ENCODE results near the gene TEX22.

TEX22 gene

DNA sequence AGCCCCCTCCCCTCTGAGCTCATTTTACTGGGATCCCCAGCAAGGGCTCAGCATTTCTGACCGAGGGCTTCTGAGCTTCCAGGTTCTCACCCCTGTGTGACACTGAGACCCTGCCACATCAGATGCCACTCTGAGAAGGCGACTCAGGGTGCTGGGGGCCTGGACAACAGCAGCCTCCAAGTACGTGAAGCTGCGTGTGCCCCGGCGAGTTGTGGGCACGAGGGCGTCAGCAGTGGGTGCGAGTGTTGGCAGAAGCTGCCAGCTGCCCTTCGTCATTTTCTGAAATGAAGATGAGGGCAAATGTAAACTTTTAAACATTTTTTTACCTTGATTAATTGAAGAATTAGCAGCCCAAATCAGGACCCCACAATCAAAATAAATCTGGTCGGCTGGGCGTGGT, 32.7 kb upstream of the TEX22 start:
- in situ Hi-C loops (cut with MboI; ENCODE audit: low sequenced_read_pairs): no loop called here

DNA sequence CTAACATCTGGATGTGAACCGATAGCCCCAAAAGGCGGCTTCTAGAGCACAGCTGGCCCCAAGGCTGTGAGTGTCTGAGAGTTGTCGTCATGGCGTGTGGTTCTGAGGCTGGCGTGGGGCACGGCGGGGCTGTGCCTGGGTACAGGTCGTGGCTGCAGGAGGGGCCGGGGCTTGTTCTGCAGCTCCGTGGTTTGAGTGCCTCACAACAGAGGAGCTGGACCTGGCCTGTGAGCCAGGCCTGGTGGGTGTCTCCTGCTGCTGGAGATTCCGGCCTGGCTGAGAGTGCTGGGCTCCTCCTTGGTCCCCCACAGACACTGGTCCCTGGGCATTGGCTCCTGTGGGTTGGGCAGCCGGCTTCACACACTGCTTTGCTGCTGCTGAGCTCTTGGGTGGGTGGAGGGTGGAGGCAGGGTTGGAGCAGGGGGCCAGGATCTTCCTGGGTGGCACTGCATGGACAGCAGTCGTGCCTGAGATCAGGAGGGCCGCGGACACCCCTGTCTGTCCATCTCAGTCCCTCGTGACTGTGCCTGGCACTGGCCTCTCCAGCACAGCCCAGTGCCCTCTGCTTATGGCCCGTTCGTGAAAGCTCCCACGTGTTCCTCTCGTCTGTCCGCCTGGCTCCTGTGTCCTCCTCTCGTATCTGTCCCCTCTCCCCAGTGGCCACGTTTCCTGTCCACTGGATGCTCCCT, 31.8 kb upstream of the TEX22 start:
- in situ Hi-C loops (cut with MboI; ENCODE audit: low sequenced_read_pairs): no loop called here

DNA sequence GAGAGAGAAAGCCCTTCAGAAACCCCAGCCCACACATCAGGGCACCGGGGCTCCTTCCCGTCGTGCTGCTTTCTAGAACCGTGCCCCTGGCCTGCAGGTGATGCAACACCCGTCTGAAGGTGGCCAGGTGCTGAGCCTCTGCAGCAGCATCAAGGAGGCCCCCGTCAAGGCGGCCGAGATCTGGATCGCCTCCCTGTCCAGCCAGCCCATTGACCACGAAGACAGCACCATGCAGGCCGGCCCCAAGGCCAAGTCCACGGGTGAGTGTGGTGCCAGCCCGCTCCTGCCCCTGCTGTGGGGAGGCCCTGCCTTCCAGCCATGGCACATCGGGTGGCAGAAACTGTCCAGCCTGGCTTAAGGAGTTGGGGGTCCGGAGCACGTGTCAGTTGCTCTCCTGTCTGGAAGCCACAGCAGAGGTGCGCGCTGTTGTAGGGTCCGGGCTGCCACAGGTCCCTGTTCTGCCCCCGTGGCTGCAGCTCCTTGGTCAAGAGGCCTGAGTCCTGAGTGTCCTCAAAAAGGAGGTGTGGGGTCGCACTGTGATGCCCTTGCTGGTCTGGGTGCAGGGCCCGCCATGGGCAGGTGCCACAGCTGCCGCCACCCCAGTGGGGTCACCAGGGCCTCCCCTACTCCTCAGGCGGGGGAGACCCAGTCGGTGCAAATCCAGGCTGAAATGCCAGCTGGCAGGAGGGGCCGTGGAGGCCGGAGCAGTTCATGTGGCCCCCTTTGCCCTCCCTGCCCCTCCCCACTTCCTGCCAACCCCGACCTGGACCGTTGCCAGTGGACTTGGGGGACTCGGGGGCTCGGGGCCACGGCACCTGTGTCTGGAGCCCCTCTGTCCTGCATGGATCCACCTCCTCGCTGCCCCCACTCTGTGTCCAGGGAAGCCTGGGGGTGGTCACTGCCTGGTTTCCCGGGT, 31.0 kb upstream of the TEX22 start:
- in situ Hi-C loops (cut with MboI; ENCODE audit: low sequenced_read_pairs): no loop called here

DNA sequence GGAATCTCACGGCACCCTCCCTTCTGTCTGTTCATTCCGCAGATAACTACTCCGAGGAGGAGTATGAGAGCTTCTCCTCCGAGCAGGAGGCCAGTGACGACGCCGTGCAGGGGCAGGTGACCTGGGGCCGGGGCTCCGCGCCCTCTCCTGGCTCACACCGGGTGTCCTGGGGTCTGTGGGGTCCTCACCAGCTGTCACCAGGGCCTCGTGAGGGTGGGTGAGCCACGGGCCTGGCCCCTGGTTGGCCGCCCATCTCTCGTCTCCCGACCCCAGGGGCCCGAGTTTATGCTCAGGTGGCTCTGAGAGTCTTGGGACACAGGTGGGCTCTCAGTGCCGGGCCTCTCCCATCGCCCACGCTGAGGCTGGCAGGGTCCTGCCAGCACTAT, 30.3 kb upstream of the TEX22 start:
- in situ Hi-C loops (cut with MboI; ENCODE audit: low sequenced_read_pairs): no loop called here

DNA sequence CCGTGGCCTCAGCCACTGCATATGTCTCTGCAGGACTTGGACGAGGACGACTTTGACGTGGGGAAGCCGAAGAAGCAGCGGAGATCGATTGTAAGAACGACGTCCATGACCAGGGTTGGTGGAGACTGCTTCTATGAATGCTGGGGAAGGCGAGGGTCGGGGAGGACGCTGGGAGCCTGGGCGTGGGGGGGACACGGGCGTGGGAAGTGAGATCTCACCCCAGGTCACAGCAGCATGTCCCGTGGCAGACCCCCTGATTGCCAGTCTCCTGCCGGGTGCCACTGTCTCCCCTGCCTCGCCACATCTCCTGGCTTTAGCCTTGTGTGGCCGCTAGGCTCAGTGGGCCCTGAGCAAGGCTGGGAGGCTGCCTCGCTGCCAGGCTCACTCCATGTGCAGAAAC, 29.9 kb upstream of the TEX22 start:
- in situ Hi-C loops (cut with MboI; ENCODE audit: low sequenced_read_pairs): no loop called here

DNA sequence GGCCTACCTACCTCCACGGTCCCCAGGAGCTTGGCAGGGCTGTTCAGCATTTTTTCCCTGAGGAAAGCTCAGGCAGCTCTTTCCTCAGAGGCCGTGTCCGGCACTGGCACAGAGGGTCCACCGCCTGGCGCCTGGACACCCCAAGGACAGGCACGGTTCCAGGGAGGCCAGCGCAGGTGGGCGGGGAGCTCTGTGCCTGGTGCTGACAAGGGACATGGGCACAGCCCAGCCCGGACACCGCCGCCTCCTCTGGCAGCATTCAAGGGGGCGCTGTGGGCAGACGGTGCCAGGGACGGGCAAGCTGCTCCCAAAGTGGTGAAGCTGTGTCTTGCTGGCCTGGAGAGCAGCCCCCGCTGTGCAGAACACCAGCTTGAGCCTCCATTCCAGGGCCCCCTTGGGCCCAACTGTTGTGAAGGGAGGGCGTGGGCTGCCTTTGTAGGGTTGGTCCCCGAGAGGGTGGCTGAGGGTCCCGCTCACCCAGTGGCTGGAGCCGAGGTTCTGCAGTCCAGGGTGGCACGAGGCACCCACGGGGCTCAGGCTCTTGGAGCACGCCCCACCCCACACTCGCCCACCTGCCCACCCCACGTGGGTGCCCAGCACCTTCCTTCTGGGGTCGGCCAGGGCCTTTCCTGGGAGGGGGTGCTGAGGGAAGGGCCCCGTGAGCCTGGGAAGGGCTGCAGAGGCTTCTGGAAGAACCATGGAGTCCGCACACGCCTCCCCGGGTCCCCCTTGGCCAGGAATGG, 29.3 kb upstream of the TEX22 start:
- in situ Hi-C loops (cut with MboI; ENCODE audit: low sequenced_read_pairs): no loop called here

DNA sequence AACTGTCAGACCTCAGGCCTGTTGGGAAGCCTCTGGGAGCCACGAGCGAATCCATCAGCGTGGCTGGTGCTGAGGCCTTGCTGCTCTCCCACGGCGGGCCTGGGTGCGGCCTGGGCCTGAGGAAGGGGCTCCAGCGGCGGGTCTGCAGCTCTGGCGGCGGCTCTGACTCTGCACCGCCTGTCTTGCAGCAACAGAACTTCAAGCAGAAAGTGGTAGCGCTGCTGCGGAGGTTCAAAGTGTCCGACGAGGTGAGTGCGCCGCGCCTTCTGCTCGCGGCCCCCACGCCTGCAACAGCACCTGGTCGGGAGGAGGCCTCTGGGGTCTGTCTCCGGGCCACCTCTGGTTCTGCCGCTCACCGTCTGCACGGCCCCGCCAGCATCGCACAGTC, 28.7 kb upstream of the TEX22 start:
- in situ Hi-C loops (cut with MboI; ENCODE audit: low sequenced_read_pairs): loop anchor here (10.0 kb wide), 2 partner anchors 75 to 115 kb away; partner anchors contain the start of gene CRIP1

DNA sequence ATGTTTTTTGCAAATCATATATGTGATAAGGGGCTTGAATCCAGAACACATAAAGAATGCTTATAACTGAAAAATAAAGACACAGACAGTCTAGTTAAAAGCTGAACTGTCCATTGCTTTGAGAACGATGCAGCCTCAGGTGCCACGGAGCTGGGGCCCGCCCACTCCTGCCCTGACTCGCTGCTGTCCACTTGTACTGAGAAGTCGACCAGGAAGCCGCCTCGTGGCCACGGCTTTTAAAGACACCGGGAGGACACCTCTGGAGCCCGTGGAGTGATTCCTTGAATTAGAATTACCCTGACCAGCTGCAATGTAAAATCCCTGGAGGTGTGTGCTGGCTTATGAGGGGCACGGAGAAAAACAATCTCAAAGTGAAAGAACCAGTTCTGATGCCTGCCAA, 23.9 kb upstream of the TEX22 start:
- in situ Hi-C loops (cut with MboI; ENCODE audit: low sequenced_read_pairs): loop anchor here (10.0 kb wide), 2 partner anchors 70 to 110 kb away; partner anchors contain the start of gene CRIP1

DNA sequence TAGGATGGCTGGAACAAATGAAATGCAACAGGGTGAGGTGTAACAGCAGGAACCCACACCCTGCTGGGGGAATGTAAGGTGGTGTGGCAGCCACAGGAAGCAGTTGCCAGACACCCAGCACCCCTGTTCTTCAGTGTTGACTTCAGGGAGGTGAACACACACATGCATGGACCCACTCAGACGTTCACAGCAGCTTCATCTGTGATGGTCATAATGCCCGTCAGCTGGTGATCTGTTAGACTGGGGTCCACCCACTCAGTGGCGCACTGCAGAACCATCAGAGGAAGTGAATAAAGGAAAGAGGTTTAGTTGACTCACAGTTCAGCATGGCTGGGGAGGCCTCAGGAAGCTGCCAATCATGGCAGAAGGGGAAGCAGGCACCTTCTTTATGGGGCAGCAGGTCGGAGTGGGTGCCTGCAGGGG, 22.7 kb upstream of the TEX22 start:
- in situ Hi-C loops (cut with MboI; ENCODE audit: low sequenced_read_pairs): loop anchor here (10.0 kb wide), 2 partner anchors 69 to 109 kb away; partner anchors contain the start of gene CRIP1

DNA sequence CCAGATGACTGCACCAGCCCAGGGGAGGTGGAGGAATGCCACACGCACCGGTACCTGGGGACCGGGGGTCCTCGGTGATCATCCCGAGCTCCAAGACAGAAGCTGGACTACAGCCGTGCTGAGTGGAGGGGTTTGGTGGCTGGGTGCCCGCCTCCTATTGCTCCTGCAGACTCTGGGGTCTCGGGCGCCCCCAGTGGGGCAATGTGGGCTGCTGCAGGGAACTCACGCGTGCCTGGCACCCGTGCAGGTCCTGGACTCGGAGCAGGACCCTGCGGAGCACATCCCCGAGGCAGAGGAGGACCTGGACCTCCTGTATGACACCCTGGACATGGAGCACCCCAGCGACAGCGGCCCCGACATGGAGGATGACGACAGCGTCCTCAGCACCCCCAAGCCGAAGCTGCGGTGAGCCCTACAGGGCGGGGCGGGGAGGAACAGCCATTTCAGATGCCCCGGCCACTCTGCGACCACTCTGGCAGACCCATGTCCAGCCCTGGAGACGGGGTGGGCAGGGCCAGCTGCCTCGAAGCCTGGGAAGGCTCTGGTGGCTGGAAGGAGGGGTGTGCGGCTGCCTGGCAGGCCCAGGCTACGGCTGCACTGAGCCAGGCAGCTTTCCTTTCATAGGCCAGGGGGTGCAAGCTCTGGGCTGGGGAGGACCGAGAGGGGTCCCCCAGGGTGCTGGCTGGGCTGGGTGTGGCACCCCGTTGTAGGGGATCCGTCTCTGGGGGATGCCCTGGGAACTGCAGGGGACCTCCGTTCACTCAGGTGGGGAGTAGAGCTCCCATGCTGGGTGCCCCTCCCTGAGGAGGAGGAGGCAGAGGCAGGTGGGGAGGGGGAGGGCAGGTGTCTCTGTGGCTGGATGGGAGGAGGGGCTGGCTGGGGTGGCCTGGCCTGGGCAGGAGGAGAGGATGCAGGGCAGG, 21.6 kb upstream of the TEX22 start:
- in situ Hi-C loops (cut with MboI; ENCODE audit: low sequenced_read_pairs): loop anchor here (10.0 kb wide), 2 partner anchors 68 to 108 kb away; partner anchors contain the start of gene CRIP1

DNA sequence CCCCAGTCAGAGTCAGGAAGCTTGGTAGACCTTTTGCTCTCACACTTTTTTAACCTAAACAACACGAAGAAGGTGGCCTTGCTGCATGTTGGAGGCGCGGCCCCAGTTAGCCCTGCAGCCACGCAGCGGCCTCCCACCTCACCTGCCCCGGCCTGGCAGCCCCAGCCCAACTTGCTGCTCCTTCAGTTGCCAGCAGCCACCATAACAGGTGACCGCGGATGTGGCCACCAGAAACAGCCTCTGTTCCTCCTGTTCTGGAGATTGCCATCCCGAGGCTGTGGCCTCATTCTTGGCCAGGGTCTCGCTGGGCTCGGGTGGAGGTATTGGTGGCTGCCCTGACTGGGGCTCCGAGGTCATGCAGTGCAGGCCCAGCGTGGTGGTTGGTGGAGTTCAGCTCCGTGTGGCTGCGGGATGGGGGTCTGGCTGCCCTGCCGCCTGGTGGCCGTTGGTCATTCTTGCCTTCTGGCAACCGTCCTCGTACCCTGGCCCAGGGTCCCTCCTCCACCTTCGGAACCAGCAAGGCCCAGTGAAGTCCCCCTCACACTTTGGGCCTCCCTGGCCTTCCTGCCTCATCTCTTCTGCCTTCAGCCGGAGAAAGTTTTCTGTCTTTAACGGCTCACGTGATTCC, 20.7 kb upstream of the TEX22 start:
- in situ Hi-C loops (cut with MboI; ENCODE audit: low sequenced_read_pairs): loop anchor here (10.0 kb wide), 2 partner anchors 67 to 107 kb away; partner anchors contain the start of gene CRIP1

DNA sequence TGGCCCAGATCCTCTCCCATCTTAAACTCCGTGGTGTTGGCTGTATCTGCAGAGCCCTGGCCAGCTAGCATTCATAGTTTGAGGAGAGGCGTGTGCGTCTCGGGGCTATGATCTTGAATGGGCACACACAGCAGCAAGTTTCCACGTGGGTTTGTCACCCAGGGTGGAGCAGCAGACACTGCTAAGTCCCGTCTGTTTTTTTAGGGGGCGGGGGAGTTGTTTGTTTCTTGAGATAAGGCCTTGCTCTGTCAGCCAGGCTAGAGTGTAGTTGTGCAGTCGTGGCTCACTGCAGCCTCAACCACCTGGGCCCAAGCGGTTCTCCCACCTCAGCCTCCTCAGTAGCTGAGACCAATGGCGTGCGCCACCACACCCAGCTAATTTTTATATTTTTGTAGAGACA, 20.1 kb upstream of the TEX22 start:
- in situ Hi-C loops (cut with MboI; ENCODE audit: low sequenced_read_pairs): loop anchor here (10.0 kb wide), 2 partner anchors 67 to 107 kb away; partner anchors contain the start of gene CRIP1

DNA sequence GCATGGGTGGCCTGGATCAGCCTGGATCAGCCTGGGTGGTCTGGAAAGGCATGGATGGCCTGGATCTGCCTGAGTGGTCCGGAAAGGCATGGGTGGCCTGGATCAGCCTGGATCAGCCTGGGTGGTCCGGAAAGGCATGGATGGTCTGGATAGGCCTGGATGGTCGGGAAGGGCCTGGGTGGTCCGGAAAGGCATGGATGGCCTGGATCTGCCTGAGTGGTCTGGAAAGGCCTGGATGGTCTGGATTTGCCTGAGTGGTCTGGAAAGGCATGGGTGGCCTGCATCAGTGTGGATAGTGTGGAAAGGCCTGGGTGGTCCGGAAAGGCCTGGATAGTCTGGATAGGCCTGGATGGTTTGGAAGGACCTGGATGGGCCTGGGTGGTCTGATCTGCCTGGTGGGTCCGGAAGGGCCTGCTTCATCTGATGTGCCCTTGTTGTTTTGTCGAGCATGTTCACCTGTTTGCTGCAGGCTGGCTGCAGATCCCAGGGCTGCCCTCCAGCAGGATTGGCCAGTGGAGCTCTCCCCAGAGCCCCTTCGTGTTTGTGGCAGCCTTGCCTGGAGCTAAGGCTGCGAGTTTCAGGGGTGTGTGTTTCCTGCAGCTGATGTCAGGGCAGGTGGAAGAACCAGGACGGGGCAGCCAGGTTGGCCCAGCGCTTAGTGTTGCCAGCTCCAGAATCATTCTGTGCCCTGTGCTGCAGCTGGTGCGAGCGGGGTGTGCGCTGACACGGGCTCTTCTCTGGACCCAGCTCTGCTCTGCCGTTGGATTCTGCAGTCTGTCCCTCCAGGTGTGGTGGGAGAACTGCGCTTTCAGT, 19.3 kb upstream of the TEX22 start:
- in situ Hi-C loops (cut with MboI; ENCODE audit: low sequenced_read_pairs): loop anchor here (10.0 kb wide), 2 partner anchors 66 to 106 kb away; partner anchors contain the start of gene CRIP1

DNA sequence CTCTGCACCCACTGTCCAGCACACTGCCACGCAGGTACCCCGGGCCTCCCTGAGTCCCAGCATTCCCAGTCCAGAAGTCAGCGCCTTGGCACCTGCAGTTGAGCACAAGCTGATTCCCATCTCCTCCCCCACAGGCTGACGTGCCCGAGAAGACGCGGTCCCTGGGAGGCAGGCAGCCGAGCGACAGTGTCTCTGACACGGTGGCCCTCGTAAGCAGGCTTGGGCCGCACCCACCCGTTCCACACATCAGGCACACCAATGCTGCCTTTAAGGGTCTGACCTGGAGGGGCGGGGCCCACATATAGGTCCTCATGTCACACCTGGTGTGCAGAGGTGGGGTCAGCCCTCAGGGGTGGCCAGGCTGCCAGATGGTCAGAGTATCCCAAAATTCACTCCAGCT, 18.4 kb upstream of the TEX22 start:
- in situ Hi-C loops (cut with MboI; ENCODE audit: low sequenced_read_pairs): loop anchor here (10.0 kb wide), 2 partner anchors 65 to 105 kb away; partner anchors contain the start of gene CRIP1

DNA sequence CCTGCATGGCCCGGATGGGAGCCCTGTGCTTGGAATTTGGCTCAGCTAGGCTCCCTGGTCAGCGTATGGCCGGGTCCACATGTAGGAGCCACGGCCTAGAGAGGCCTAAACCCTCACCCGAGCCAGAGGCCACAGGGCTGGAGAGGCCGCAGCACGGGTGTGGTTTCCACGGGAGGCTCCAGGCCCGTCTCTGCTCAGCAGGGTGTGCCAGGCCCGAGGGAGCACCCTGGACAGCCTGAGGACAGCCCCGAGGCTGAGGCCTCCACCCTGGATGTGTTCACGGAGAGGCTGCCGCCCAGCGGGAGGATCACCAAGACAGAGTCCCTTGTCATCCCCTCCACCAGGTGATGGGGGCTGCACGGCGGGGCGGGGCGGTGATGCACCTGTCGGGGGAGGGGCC, 17.6 kb upstream of the TEX22 start:
- in situ Hi-C loops (cut with MboI; ENCODE audit: low sequenced_read_pairs): no loop called here

DNA sequence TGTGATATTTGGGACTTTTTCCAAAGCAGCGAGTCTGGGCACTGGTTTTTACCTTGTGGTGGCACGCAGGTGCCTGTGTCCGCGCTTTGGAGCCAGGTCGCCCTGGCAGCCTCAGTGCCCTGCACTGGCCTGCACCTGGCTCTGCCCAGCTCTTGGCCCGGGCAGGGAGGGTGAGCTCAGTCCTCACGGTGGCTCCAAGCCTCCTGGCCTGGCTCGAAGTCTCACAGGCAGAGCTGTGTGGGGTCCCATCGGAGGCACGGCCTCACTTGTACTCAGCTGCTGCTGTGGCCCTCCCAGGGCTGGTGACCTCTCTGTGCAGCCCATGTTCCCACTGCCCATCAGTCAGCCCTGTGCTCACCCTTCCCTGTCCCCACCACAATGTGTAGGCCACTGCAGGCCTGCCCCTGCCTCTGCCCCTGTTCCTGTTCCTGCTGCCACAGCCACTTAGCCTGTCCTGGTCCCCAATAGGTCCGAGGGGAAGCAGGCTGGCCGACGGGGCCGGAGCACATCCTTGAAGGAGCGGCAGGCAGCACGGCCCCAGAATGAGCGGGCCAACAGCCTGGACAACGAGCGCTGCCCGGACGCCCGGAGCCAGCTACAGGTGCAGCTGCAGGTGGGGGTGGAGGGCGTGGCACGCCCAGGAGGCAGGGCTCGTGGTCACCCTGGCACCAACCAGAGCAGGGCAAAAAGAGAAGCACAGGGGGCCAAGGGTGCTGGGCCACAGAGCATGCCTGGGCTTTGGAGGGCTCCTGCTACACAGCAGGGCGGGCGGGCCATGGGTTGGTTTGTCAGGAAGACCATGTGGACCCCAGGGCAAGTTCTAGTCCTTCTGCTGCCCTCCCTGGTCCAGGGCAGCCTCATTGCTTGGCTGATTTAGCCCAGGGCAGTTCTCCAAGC, 16.6 kb upstream of the TEX22 start:
- in situ Hi-C loops (cut with MboI; ENCODE audit: low sequenced_read_pairs): no loop called here

DNA sequence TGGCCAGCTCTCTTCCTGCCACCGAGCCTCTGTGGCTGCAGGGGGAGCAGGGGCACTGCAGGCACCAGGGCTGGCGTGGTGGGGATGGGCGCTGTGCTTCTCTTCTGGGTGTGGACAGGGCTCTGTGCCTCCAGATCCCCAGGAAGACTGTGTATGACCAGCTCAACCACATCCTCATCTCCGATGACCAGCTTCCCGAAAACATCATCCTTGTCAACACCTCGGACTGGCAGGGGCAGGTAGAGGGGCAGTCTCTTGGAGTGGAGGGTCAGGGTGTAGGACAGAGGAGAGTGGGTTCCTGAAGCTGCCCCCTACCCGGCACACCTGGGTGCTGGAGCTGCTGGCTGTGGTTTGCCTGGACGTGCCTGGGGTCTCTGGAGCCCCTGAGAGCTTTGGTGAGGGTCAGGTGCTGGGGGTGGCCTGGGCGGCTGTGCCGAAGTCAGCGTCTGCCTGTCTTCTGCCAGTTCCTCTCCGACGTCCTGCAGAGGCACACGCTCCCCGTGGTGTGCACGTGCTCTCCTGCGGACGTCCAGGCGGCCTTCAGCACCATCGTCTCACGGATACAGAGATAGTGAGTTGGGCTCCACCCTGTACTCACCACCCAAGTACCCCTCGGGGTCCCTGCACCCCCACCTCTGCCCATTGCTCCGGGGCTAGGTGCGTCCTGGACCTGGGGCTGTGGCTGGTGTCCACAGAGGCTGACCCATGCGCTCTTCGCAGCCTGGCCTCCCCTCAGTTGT, 15.8 kb upstream of the TEX22 start:
- in situ Hi-C loops (cut with MboI; ENCODE audit: low sequenced_read_pairs): no loop called here

Data from HL-60/S4 (cell line).